Lower lobe of right lung (tissue), 2 donors: Measurements from ENCODE around the gene GARIN5A. TPM values are rescaled to one million over a fixed set of nuclear protein-coding genes. Genes with fewer than 3 reads are reported as not detected.
A peak's percentile ranks its signal among the peaks of the same experiment; 100 is the strongest.

Source experiments
- ATAC-seq, 2 donors: fragments of 200-7000 bp; cut with Tn5 transposase; one replicate each; pipeline ENCODE4 v1.9.1; 2020 to 2022; ENCODE audit warnings: mild to moderate bottlenecking in 2 of 2, moderate library complexity in 2 of 2
- DNase-seq: peaks from one replicate; pipeline ENCODE4 v3.0.0-alpha.2; 2020
- H3K27ac ChIP-seq: fragments of 200-600 bp; one replicate; pipeline ENCODE4 v1.8.0; 2022
- H3K27me3 ChIP-seq: fragments of 200-600 bp; one replicate; pipeline ENCODE4 v1.8.0; 2022; ENCODE audit warnings: low read depth
- H3K36me3 ChIP-seq: fragments of 200-600 bp; one replicate; pipeline ENCODE4 v1.8.0; 2022; ENCODE audit warnings: mild to moderate bottlenecking
- H3K4me1 ChIP-seq: fragments of 200-600 bp; one replicate; pipeline ENCODE4 v1.8.0; 2022
- H3K4me3 ChIP-seq: fragments of 200-600 bp; one replicate; pipeline ENCODE4 v1.8.0; 2022; ENCODE audit warnings: mild to moderate bottlenecking
- H3K9me3 ChIP-seq: fragments of 200-600 bp; one replicate; pipeline ENCODE4 v1.8.0; 2022
- CTCF ChIP-seq: fragments of 200-600 bp; IDR thresholded peaks from one replicate; pipeline ENCODE4 v1.8.0; 2022; ENCODE audit warnings: antibody characterized with exemption, mild to moderate bottlenecking
- intact Hi-C: fragments of 100-400 bp; cut with DNase I; formaldehyde crosslinking; loops from one replicate; pipeline ENCODE4 v1.11.0; 2022
- long read RNA-seq: library from polyadenylated mRNA; unstranded; transcript quantifications from one replicate; pipeline ENCODE4 v2.0.0, GENCODE V29; 2021
- total RNA-seq: library from RNA; stranded (reverse); fragmentation: NEBNext Ultra II Directional; extraction: Animal tissue kit (Norgen Biotek cat#: 25700); gene quantifications from one replicate; pipeline ENCODE4 v1.2.1, GENCODE V29; 2021
- donor health status: DM: no; HTN: yes; CAD: no; lungs with severe emphysema.

GARIN5A gene
- 2.2 TPM for total RNA-seq
- long read RNA-seq, partial matches to known transcripts, result 0 of 5 reads
- long read RNA-seq, other reads (novel, unspliced or antisense), result 1 of 5 reads

DNA sequence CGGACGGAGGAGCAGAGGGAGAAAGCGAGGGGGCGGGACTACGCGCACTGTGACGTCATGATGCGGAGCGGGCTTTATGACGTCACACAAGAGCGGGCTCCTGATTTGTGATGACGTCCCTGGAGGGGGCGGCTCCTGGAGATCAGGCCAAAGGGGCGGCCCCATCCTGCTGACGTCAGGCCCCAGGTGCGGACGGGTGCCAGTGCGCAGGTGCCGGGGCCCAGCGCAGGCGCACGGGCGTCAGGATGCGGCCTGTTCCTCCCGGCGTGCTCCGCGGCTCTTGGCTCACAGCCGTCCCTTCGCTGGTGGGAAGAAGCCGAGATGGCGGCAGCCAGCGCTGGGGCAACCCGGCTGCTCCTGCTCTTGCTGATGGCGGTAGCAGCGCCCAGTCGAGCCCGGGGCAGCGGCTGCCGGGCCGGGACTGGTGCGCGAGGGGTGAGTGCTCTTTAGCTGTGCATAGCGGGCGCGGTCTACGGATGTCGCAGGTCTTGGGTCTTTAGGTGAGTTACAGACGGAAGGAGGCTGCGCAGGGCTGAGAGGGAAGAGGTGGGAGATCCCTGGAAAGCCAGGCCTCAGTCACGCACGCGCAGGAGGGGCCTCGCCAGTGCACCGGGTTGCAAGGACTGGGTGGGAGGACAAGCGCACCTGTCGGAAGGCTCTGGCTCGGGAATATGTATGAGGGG is at the start of gene GARIN5A, which contains the start of gene EMC10:
TSS of gene GARIN5A (minus strand) at position 625 of the 683 bp plus-strand sequence. CDS start at position 165, 460 bp downstream.
TSS of gene EMC10 (plus strand) at position 284 of the 683 bp plus-strand sequence. CDS start at position 322, 38 bp downstream.
- ATAC-seq (peak; percentile 97 to 98), DNase-seq (peak; percentile 94)
- TF ChIP-seq CTCF, result no peak
- Histone ChIP-seq H3K36me3 (peaks cover 27% of the 10 kb centered on the region), H3K4me1 (peaks cover 15% of the 10 kb centered on the region), H3K4me3 (peak within 1 kb of the TSS; percentile 90), H3K9me3 (no peaks in the 10 kb centered on the region), H3K27me3 (no peaks in the 10 kb centered on the region), H3K27ac (peak within 1 kb of the TSS; percentile 87)
- intact Hi-C loops, result no loop called here

DNA sequence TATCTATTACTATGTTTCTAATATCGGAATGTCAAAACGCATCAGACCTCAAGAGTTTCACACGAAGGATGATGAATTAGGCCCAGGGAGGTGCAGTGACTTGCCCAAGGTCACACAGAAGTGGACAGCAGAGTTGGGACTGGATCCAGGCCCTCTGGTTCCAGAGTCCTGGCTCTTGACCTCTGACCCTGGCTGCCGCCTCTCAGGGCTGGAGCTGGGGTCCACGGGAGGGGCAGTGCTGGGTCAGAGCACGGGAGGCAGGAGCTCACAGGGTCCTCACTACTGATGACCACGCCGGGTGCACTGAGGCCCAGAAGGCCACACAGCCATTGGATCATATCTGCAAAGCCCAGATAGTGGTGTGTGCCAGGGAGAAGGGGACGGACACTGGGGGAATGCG is 46.2 kb upstream of the GARIN5A start:
- Histone ChIP-seq H3K4me1 (no peaks in the 10 kb centered on the region), H3K9me3 (no peaks in the 10 kb centered on the region), H3K27me3 (no peaks in the 10 kb centered on the region), H3K4me3 (no peak overlapping the region), H3K36me3 (no peaks in the 10 kb centered on the region), H3K27ac (no peak overlapping the region)
- DNase-seq (no peak), ATAC-seq (no peak)
- intact Hi-C loops, result no loop called here
- no peak for TF ChIP-seq CTCF

DNA sequence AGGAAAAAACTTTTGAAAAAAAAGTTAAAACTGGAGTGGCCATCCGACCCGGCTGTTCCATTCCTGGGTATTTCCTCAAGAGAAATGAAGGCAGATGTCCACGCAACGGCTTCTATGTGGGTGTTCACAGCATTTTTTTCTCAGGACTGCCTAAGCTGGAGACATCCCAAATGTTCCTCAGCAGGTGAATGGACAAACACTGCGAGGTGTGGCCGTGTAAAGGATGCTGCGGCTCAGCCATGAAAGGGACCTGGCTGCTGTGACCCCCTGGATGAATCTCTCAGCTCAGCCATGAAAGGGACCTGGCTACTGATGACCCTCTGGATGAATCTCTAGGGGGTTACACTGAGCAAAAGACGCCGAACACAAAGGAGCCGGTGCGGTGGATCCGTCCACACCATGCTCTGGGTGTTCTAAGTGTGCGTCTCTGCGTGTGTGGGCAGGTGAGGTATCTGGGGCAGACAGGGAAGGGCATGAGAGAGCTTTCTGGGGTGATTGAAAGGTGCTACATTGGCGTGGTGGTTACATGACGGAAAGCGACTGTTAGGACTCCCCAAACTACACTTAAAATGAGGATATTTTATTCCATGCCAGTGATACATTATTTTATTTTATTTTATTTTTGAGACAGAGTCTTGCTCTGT is 44.3 kb upstream of the GARIN5A start:
- no peak for TF ChIP-seq CTCF
- ATAC-seq, result no peak
- Histone ChIP-seq H3K9me3 (no peaks in the 10 kb centered on the region), H3K36me3 (no peaks in the 10 kb centered on the region), H3K4me3 (no peak overlapping the region), H3K27me3 (no peaks in the 10 kb centered on the region), H3K27ac (no peak overlapping the region), H3K4me1 (no peaks in the 10 kb centered on the region)
- peak; percentile 25 for DNase-seq
- intact Hi-C loops, result no loop called here

DNA sequence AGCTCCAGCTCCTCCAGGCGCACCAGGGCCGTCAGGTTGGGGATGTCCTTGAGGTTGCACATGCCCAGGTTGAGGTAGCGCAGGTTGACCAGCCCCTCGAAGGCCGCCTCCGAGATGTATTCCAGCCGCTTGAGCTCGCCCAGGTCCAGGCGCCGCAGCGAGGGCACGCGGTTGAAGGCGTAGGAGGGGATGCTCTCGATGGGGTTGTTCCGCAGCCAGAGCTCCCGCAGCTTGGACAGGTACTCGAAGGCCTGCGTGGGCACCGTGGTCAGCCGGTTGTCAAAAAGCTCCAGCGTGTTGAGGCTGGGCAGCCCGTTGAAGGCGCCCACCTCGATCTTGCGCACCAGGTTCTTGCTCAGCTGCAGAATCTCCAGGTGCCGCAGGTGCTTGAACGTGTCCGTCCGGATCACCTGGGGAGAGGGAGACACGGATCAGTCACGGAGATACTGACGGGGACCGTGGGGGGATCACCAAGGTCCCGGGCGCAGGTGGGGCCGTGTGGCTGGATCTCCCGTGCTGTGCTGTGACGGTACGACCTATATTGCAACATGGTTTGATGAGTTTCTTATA is 42.4 kb upstream of the GARIN5A start:
- no peak overlapping the region for H3K27ac ChIP-seq
- DNase-seq (peak; percentile 42), ATAC-seq (no peak)
- no peaks in the 10 kb centered on the region for H3K9me3 ChIP-seq
- H3K36me3 ChIP-seq, result no peaks in the 10 kb centered on the region
- peaks cover 8% of the 10 kb centered on the region for H3K27me3 ChIP-seq
- no peak overlapping the region for H3K4me3 ChIP-seq
- intact Hi-C loops, result no loop called here
- no peaks in the 10 kb centered on the region for H3K4me1 ChIP-seq
- no peak for TF ChIP-seq CTCF

GRCh38 chr19:50518091-50519005 is 41.7 kb upstream of the GARIN5A start:
- Histone ChIP-seq H3K27me3 (peaks cover 8% of the 10 kb centered on the region), H3K4me1 (no peaks in the 10 kb centered on the region), H3K9me3 (no peaks in the 10 kb centered on the region), H3K27ac (no peak overlapping the region), H3K4me3 (no peak overlapping the region), H3K36me3 (no peaks in the 10 kb centered on the region)
- peak; percentile 11 for TF ChIP-seq CTCF
- intact Hi-C loops, result no loop called here
- no peak for ATAC-seq
- peak; percentile 46 for DNase-seq
